ENCODE data around the gene PLA2G2D. TPM values are rescaled to one million over a fixed set of nuclear protein-coding genes. Genes with fewer than 3 reads are reported as not detected.

Gene PLA2G2D, protein sequence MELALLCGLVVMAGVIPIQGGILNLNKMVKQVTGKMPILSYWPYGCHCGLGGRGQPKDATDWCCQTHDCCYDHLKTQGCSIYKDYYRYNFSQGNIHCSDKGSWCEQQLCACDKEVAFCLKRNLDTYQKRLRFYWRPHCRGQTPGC
- total RNA-seq (2021) (not detected in 2 replicates), Bru-seq, nascent RNA (not detected), BruChase-seq, experiment 1, labeled RNA remaining after a 2-hour chase (not detected), BruChase-seq, experiment 2, labeled RNA remaining after a 6-hour chase (not detected)
- long read RNA-seq, result 0 reads

DNA sequence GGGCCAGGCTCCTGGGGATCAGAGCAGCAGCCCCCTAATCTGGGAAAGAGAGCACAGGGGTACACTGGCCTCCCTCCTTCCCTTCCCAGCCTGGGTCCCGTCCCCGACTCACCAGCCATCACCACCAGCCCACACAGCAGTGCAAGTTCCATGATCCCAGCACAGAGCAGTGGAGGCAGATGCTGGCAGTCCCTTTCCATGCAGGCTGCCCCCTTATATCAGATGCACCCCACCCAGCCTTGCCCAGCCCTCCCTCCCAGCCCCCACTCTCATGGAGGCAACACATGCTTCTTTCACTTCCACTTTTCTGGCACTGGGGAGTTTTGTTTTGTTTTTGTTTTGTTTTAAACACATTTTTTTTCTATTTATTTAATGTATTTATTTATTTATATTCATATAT is at the start of gene PLA2G2D:
TSS of gene PLA2G2D (minus strand) at position 190 of the 400 bp plus-strand sequence. CDS start at position 152, 38 bp downstream.
- Histone ChIP-seq H3K27ac (ENCODE audit: low read depth, low read length, poor library complexity, severe bottlenecking) (no peak within 1 kb of the TSS), H3K4me1 (ENCODE audit: insufficient read depth, low read length, poor library complexity, severe bottlenecking) (peaks cover 3% of the 10 kb centered on the region), H3K27me3 (replicated peaks; ENCODE audit: insufficient read depth, low read depth, low read length, poor library complexity) (peaks cover 3% of the 10 kb centered on the region), H3K4me3 (ENCODE audit: low read depth, low read length, poor library complexity, severe bottlenecking) (no peak within 1 kb of the TSS), H3K9me3 (ENCODE audit: low read depth, low read length, poor library complexity, severe bottlenecking) (no peaks in the 10 kb centered on the region), H3K36me3 (ENCODE audit: insufficient read depth, low read length, poor library complexity, severe bottlenecking) (no peaks in the 10 kb centered on the region)
- intact Hi-C loops (cut with micrococcal nuclease; ENCODE audit: unreplicated experiment), result no loop called here
- no peak for DNase-seq (ENCODE audit: low spot score)
- TF ChIP-seq EZH2 (IDR thresholded peaks at IDR 0.05; ENCODE audit: borderline replicate concordance, low read depth, low read length, poor library complexity, severe bottlenecking), result no peak
- TF ChIP-seq, protein P1, sequence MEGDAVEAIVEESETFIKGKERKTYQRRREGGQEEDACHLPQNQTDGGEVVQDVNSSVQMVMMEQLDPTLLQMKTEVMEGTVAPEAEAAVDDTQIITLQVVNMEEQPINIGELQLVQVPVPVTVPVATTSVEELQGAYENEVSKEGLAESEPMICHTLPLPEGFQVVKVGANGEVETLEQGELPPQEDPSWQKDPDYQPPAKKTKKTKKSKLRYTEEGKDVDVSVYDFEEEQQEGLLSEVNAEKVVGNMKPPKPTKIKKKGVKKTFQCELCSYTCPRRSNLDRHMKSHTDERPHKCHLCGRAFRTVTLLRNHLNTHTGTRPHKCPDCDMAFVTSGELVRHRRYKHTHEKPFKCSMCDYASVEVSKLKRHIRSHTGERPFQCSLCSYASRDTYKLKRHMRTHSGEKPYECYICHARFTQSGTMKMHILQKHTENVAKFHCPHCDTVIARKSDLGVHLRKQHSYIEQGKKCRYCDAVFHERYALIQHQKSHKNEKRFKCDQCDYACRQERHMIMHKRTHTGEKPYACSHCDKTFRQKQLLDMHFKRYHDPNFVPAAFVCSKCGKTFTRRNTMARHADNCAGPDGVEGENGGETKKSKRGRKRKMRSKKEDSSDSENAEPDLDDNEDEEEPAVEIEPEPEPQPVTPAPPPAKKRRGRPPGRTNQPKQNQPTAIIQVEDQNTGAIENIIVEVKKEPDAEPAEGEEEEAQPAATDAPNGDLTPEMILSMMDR (conservative IDR thresholded peaks at IDR 0.05; ENCODE audit: low read depth, low read length), result no peak
- BruUV-seq (replicated peaks), result no TSS peak
- ChIA-PET CTCF (no interaction called here), POLR2A (ENCODE audit: low non-redundant PET) (no interaction called here)

GRCh38 chr1:20168564-20169491 is 49.5 kb upstream of the PLA2G2D start:
- intact Hi-C loops (cut with micrococcal nuclease; ENCODE audit: unreplicated experiment), result no loop called here
- Histone ChIP-seq H3K4me3 (ENCODE audit: low read depth, low read length, poor library complexity, severe bottlenecking) (no peak overlapping the region), H3K9me3 (ENCODE audit: low read depth, low read length, poor library complexity, severe bottlenecking) (no peaks in the 10 kb centered on the region), H3K27ac (ENCODE audit: low read depth, low read length, poor library complexity, severe bottlenecking) (no peak overlapping the region), H3K27me3 (replicated peaks; ENCODE audit: insufficient read depth, low read depth, low read length, poor library complexity) (peaks cover 18% of the 10 kb centered on the region), H3K4me1 (ENCODE audit: insufficient read depth, low read length, poor library complexity, severe bottlenecking) (no peaks in the 10 kb centered on the region), H3K36me3 (ENCODE audit: insufficient read depth, low read length, poor library complexity, severe bottlenecking) (no peaks in the 10 kb centered on the region)
- ChIA-PET CTCF (no interaction called here), POLR2A (ENCODE audit: low non-redundant PET) (no interaction called here)
- TF ChIP-seq, protein P1 (conservative IDR thresholded peaks at IDR 0.05; ENCODE audit: low read depth, low read length), result no peak
- no peak for TF ChIP-seq EZH2 (IDR thresholded peaks at IDR 0.05; ENCODE audit: borderline replicate concordance, low read depth, low read length, poor library complexity, severe bottlenecking)
- BruUV-seq (replicated peaks), result no TSS peak
- DNase-seq (ENCODE audit: low spot score), result no peak

- H3K36me3 ChIP-seq (ENCODE audit: insufficient read depth, low read length, poor library complexity, severe bottlenecking), result no peaks in the 10 kb centered on the region
- H3K27me3 ChIP-seq (replicated peaks; ENCODE audit: insufficient read depth, low read depth, low read length, poor library complexity), result peaks cover 18% of the 10 kb centered on the region
- no peaks in the 10 kb centered on the region for H3K9me3 ChIP-seq (ENCODE audit: low read depth, low read length, poor library complexity, severe bottlenecking)
- TF ChIP-seq, protein P1 (conservative IDR thresholded peaks at IDR 0.05; ENCODE audit: low read depth, low read length), result no peak
- no peak for TF ChIP-seq EZH2 (IDR thresholded peaks at IDR 0.05; ENCODE audit: borderline replicate concordance, low read depth, low read length, poor library complexity, severe bottlenecking)
- ChIA-PET CTCF (no interaction called here), POLR2A (ENCODE audit: low non-redundant PET) (no interaction called here)
- no peaks in the 10 kb centered on the region for H3K4me1 ChIP-seq (ENCODE audit: insufficient read depth, low read length, poor library complexity, severe bottlenecking)
- no peak overlapping the region for H3K27ac ChIP-seq (ENCODE audit: low read depth, low read length, poor library complexity, severe bottlenecking)
- no peak for DNase-seq (ENCODE audit: low spot score)
- intact Hi-C loops (cut with micrococcal nuclease; ENCODE audit: unreplicated experiment), result no loop called here
- no TSS peak for BruUV-seq (replicated peaks)
- no peak overlapping the region for H3K4me3 ChIP-seq (ENCODE audit: low read depth, low read length, poor library complexity, severe bottlenecking)
These were observed 47.8 kb upstream of the PLA2G2D start for GRCh38 chr1:20167126-20167525.
